Measurements from ENCODE around the gene OGDH.

Gene OGDH

DNA sequence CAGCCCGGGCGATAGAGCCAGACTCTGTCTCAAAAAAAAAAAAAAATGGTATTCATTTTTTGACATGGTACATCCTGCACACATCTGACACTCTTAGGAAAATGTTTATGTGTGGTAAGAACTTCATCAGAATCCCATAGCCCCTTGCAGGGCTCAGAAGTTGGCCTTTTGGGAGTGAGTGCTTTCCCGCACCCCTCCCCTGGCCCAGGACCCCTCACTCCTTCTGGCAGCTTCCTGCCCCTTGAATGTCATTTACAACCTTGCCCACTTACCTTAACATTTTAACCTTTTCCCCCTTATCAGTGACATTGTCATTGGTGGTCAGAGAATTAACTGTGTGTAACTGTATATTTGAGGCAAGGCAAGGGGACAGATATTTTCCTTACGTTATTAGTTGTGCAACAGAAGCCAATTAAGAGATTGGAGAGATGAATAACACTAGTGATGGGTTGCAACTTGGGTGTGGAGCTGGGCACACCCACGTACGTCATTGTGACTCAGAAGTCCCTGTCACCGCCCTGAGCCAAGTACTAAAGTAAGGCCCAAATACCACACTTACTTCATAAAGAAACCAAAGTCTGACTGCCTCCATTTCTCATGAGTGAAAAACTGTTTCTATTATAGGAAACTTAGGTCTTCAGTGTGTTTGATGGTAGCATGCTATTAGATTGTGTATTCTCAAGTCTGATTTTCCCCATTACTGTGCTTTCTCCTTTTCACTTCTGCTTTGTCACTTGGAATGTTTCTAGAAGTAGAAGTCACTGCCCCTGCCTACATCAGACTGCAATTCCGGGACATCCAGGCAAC is 31.6 kb downstream of the OGDH start:
- peak; percentile 60 for DNase-seq (ENCODE audit: low read depth)

DNA sequence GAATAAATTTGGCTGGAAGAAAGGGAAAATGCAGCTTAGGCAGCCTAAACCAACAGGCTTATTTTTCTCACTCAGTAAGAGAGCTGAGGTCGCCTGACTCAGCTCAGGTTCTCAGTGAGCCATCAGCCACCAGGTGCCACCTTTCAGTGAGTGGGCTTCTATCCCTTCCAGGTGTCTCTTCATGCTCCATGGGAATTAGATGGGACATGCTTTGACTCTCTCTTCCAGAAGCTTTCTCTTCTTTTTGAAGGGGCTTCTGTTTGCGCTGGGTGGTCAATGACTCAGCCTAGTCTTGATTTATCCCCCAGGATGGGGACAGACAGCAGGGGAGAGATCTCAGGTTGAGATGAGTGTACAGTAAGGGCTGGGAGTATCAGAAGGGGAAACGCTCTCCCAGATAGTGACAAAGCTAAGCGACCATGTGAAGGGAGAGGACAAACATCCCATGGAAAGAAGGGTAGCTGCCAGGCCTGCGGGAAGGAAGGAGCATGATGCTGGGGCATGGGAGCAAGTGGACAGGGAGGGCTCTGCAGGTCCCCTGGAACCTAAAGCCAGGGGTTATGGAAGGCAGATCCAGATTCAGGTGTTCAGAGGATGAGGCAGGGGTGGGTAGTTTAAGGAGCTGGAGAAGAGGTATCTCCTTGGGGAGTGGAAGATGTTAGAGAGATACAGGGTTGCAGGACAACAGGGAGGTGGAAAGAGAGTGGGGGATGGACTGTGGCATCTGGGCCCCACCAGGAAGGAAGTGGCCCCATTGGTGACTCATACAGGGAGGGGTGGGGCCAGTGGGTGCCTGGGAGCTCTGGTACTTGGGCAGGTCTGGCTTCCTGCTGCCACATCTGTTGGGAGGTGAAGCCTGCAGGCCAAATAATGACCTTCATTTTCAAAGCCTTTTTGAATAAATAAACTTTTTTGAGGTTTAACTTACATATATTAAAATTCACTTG is 32.5 kb downstream of the OGDH start:
- peak; percentile 60 for DNase-seq (ENCODE audit: low read depth)

DNA sequence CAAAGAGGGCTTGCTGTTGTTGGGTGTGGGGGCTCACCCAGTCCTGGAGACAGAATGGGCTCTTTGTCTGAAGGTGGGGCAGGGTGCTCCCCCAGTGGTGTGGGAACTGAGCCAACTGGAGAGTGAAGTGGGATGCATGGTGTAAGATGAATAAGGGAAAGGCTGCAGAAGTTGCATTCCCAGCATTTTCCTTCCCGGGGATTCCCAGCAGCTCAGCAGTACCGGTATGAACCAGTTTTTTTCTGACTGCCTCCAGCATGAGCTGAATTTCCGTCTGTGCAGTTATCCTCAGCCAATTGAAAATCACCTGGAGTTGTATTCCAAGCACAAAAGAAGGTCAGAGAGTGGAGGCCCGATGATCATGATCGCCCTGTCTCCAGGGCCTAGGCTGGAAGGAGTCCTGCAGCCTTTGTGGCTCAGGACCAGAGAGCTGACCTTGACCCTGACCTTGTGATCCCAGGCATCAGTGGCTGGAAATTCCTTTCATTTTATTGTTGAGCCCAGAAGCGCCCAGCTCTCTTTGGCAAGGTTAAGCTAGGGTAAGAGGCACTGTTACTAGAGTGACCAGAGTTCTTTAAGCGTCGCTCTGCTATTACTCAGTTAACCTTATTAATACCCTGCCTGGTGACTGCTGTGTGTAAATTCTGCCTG is 33.4 kb downstream of the OGDH start:
- DNase-seq (ENCODE audit: low read depth): no peak

DNA sequence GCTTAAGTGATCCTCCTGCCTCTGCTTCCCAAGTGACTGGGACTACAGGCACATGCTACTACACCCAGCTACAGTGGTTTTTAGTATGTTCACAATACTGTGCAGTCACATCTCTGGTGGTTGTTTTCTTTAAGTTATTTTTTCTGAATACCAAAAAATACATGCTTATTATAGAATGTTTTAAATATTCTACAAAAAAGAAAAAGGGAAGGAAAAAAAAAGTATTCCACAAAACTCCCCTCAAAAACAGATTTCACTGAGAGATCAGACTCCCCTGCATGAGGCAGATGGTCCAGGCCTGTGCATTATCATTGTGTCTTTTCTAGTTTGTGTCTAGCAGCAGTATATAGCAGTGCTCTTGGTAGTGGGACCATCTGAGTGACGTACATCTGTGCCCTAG is 36.8 kb downstream of the OGDH start:
- no peak for DNase-seq (ENCODE audit: low read depth)

DNA sequence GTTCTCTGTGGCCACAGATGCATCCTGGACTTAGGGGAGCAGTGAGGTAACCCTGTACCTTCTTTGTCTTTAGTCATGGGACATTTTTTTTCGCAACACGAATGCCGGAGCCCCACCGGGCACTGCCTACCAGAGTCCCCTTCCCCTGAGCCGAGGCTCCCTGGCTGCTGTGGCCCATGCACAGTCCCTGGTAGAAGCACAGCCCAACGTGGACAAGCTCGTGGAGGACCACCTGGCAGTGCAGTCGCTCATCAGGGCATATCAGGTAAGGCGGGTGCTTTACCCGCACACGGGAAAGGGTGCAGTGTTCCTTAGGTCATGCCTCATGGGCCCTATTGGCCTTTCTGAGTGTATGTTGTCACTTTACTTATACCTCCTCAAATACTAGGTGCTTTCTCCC is 38.8 kb downstream of the OGDH start:
- no peak for DNase-seq (ENCODE audit: low read depth)

DNA sequence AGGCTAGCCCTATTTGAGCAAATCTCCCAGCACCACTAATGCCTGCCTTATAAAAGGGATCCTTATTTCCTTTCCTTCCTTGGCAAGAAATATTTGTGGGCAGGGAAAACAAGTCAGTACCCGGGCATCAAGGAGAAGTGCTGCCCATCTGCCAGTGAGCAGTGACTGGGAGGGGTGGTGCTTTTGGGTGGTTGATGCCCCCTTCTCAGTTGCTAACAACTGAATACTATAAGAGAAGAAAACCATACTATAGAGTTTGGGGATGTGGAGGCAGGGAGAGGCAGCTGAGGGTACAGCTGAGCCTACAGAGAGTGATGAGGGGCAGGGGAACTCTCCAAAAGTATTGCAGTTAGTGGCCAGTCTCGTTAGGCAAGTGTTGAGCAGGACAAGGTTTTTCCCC is 39.3 kb downstream of the OGDH start:
- DNase-seq (ENCODE audit: low read depth): no peak

DNA sequence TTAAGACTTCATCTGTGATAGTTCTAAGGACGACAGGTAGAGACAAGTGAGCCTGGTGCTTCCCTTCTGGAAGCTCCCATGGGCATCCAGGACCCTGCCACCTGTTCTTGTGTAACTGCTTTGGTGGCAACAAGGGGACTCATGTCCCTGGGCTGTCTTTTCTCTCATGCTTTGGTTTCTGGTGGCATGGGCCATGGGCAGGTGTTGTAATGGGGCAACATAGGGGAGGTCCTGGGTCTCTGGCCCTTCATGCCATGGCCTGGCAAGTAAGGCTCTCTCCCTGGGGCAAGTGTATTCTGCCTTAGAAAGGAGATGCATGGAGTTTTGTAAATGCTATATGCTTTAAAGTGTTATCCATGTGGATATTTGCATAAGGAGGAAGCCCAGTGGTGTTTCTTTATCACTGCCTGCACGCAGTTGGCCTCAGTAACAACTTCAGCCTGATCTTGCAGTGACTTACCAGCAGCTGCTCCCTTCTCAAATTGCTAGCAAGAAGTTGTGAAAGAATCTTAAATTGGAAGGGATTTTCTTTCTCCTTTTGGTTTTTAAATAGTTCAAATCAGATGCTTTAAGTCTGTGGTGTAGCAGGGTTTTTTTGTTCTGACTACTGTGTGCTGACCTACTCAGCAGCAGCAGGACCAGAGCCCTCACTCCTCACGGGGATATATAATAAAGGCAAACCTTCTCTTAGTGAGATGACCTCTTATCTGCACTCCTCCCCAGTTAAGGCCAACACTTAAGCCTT is 39.9 kb downstream of the OGDH start:
- no peak for DNase-seq (ENCODE audit: low read depth)

DNA sequence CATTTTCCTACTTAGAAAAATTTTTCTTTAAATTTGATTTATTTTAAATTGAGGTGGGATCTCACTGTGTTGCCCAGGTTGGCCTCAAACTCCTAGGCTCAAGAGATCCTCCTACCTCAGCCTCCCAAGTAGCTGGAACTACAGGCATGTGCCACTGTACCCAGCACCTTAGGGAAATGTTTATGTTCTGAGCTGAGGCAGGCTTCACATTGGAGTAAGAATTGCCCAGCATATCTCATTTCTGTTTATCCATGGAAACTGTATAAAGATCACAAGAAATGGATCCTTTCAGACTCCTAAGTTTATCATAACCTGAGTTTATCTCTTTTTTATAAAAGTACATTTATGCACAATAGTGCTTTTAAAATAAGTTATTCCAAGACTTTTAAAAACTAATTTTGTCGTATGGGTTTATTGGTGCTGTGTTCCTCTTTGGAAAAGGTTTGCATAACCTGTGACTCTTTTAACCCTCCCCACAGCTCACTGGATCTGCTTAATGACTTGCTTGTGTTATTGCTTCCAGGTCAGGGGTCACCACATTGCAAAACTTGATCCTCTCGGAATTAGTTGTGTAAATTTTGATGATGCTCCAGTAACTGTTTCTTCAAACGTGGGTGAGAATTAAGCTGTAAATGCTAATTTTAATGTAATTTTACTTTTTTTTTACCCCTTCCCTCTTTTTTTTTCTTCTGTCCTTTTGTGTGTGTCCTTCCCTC is 40.7 kb downstream of the OGDH start:
- DNase-seq (ENCODE audit: low read depth): no peak

DNA sequence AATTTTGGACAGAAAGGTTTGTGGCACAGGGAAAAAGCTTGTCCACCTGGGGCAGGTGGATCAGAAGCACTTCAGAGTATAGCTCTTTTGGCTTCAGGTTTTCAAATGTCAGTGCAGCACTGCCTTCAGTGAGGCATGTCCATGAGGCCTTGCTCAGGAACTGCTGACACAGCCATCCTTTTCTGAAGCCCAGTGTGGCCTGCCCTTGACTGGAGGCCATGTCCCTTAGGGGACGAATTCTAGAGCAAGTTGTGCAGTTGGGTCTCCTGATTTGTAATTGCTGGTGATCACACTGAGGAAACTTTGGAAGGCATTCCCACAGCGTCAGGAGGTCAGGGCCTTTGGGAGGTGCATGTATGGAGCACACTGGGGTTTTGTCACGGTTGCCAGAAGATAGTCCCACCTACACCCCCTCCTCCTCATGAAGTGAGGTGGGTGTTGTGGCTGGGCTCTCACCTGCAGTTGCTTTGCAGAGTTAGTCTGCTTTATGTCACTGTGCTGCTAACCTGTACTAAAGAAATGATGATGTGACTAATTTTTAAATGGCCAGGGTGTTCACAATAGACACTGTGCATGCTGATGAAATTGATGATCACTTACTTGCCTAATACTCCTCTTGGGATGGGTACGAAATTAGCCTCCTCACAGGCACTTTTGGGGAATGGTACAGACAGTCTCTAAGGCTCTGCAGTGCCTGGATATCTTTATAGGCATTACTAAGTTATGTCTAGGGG is 41.7 kb downstream of the OGDH start:
- no peak for DNase-seq (ENCODE audit: low read depth)

DNA sequence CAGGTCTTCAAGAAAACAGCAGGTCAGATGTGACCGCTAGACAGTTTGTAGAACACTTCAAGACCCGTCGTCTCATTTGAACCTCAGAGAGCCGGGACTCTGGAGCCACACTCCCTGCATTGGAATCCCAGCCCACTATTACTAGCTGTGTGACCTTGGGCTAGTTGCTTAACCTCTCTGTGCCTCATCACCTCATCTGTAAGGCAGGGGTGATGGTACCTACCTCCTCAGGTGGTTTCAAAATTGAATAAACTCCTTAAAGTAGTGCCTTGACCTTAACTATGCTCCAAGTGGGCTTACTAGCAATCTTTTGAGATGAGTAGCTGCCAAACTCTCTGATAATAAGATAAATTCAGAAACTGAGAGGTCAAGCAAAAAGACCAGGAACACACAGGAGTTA is 43.8 kb downstream of the OGDH start:
- DNase-seq (ENCODE audit: low read depth): no peak

DNA sequence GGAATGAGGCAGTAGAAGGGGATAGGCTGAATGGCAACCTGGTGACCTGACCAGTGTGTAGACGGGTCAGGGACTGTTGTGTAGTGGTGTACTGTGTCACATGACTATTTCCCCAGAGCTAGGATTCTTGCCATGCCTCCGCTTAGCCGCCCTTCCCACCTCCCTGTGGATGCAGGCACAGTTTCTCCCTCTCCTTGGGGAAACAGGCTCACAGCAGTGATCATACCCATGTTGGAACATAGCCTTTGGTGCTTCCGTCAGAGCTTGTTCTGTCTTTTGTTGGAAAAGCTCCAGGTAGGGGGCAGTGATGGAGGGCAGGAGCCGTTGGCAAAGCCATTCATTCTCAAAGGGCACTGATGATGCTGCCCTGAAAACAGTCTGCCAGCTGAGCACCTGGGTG is 44.3 kb downstream of the OGDH start:
- no peak for DNase-seq (ENCODE audit: low read depth)

DNA sequence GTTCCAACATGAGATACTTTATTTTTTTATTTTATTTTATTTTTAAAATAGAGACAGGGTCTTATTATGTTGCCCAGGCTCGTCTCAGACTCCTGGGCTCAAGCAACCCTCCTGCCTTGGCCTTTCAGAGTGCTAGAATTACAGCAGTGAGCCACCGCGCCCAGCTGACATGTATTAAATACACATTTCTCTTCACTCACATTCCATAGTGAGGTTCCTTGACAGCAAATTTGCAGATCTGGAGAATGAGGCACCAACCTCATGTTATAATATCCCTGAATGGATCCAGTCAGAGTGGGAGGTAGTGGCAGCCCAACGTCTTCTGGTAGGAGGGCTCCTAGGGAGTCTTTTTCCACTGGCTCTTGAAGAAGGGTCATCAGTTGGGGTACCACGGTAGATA is 46.1 kb downstream of the OGDH start:
- no peak for DNase-seq (ENCODE audit: low read depth)

DNA sequence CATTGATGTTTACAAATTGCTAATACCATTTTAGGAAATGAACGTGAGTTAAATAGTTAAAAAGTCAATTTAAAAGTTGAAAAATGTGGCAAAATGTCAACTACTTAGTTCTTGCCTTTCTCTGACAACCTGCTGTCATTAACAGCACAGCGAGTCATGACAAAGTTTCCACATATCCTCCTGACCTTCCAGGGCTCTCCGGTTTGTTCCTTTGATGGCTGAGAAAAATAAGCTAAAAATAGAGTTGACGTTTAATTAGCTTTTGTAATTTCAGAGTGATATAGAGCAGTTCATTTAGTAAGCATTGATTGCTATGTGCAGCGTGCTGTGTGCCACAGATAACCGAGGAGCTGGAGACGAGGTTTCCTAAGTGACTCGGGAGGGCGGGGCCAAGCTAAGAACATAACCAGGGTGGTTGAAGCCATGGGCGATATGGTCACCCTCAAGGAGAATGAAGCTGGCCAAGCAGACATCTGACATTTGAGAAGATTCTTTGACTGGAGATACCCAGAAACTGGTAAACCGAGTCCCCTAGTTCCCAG is 47.9 kb downstream of the OGDH start:
- DNase-seq (ENCODE audit: low read depth): no peak

DNA sequence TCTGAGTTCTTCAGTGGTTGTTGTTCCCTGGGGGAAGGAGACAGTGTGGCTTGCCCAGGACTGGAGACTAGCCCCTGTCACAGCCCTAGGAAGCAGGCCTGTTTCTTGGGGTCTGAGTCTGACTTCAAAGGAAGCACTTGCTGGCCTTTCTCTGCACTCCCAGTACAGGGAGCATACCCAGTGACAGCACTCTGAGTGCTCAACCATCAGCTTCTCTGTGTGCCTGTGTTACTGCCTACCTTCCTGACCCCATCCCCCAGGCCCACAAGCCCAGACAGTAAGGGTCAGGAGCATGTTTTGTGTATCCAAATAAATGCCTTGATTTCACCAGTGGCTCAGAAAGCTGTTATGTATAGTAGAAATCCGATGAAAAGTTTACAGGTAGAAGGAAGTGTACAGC is 48.9 kb downstream of the OGDH start:
- no peak for DNase-seq (ENCODE audit: low read depth)

DNA sequence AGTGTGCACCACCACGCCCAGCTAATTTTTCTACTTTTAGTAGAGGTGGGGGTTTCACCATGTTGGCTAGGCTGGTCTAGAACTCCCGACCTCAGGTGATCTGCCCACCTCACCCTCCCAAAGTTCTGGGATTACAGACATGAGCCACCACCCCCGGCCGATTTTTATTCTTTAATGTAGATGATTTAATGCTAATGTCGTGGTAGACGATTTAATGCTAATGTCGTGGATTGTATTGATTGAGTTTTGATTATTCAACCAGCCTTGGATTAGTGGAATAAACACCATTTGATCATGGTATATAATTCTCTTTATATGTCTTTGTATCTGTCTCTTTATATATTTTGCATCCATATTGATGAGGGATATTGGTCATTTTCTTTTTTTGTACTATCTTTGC is 52.6 kb downstream of the OGDH start:
- DNase-seq (ENCODE audit: low read depth): no peak

DNA sequence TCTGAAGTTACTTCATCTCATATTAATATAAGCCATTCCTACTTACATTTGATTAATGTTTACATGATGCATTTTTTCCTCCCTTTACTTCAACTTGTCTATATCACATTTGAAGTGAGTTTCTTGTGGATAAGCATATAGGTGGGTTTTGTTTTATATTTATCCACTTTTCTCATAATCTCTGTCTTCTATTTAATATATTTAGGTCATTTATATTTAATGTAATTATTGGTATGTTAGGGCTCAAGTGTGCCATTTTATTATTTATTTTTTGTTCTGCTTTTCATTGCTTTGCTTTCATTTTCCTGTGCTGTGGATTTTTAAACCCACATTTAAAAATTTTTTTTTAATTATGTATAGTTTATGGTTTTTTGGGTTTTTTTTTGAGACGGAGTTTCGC is 54.8 kb downstream of the OGDH start:
- DNase-seq (ENCODE audit: low read depth): no peak

DNA sequence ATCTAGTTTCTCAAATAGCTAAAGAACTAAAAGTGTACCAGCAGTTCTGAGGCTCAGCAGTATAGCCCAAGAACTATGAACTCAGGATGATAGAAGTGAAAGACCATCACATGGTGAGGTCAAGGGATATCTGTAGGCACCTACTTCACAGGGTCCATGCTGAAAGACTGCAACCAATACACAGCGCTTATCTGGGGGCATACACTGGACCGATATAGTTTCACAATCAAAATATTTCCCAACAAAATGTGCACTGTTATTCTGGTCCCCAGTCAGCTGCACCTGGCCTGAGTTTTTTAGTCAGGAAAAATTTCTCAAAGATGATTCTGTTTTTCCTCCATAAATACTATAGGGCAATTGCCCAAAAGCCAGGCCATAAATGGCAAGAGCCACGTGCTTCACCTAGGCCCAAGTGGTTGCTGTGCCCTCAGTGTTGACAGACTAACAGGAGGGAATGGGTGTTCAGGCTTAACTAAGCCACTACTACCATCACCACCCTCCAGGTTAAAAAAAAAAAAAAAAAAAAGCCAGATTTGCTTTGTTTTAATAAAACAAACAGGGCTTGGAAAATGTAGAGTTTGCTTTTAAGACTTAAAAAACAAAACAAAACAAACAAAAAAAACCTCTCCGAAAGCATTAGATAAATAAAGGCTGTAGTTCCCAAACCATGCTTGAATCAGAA is 58.5 kb downstream of the OGDH start:
- no peak for DNase-seq (ENCODE audit: low read depth)

DNA sequence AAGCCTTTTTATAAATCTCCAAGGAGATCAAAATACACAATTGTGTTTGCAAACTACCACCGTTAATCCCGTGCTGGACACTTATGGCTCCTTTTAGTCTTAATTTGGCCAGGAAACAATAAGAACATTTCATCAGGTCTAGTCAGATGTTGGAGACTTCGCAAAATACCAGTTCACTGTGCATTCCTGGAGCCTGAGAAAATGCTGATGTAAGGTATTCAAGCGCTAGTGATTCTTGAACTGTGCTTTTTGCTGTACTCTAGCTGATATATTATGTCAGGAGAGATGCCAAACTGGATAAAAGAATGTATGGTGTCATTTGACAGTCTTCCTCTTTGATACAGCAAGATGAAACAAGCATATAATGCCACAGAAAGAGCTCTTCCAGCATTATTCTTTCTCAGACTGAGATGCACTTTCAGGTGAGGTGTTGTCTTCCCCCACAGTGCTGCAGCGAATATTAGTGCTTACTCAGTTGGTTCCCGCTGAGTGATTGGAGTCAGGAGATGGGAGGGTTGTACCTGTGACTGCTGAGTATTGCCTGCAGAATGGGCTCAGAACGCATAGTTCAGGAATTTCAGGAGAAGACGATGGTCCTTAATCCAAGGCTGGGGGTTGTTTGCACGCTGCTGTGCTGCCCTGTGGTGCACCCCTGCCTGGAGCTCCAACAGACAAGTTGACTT is 59.2 kb downstream of the OGDH start:
- no peak for DNase-seq (ENCODE audit: low read depth)

DNA sequence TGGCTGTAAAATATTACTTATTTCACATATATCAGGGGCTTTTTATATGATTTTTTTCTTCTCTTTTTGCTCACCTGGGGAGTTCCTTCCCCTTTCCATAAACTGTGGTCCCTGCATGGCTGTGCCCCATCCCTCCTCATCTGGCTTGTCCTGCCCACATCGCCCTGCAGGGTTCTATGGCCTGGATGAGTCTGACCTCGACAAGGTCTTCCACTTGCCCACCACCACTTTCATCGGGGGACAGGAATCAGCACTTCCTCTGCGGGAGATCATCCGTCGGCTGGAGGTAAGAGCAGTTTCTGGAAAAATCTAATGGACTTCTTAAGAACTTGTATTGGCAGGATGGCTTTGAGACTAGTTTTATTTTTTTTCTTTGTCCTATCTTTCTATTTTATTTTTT is 60.1 kb downstream of the OGDH start:
- DNase-seq (ENCODE audit: low read depth): no peak

All from stimulated activated CD8-positive, alpha-beta memory T cell treated with anti-CD3 and anti-CD28 coated beads, Interleukin-12 subunit alpha, Interleukin-12 subunit beta, amount 100 ng/mL, for 4 hours (primary cell).